CD14-positive monocyte (primary cell): ENCODE data around the gene SYNCRIP. TPM values are rescaled to one million over a fixed set of nuclear protein-coding genes. Genes with fewer than 3 reads are reported as not detected.

Source experiments
- DNase-seq, 3 donors: peaks; one replicate each; pipeline ENCODE4 v3.0.0-alpha.2; 2011 to 2022
- H2AFZ ChIP-seq: 2 replicates; pipeline ENCODE4 v1.6.0; 2012; ENCODE audit warnings: mild to moderate bottlenecking, low read depth, low read length, inconsistent platforms; ENCODE audit not compliant: insufficient read depth, poor library complexity, severe bottlenecking
- H3K27ac ChIP-seq, 2 donors: 1 replicate in 1 of 2; 2 replicates in 1 of 2; pipeline ENCODE4 v1.5.1; 2012 to 2013; ENCODE audit warnings: low read length in 2 of 2, control low read depth in 1 of 2, inconsistent platforms in 1 of 2, low read depth in 1 of 2, mild to moderate bottlenecking in 1 of 2
- H3K27me3 ChIP-seq, 2 donors: one replicate each; pipeline versions ENCODE4 v1.6.0 to v1.6.1; 2011 to 2013; ENCODE audit warnings: low read length in 2 of 2; ENCODE audit not compliant: control insufficient read depth in 2 of 2, insufficient read depth in 2 of 2
- H3K36me3 ChIP-seq, 2 donors: replicated peaks in 1 of 2; 1 replicate in 1 of 2; 2 replicates in 1 of 2; pipeline versions ENCODE4 v1.5.1 to v1.6.1; 2012 to 2013; ENCODE audit warnings: low read length in 2 of 2, control low read depth in 1 of 2, inconsistent platforms in 1 of 2, mild to moderate bottlenecking in 1 of 2; ENCODE audit not compliant: insufficient read depth in 2 of 2, control insufficient read depth in 1 of 2
- H3K4me1 ChIP-seq, 2 donors: 1 replicate in 1 of 2; 2 replicates in 1 of 2; pipeline versions ENCODE4 v1.5.1 to v1.6.1; 2012 to 2013; ENCODE audit warnings: low read length in 2 of 2, control low read depth in 1 of 2, inconsistent platforms in 1 of 2, mild to moderate bottlenecking in 1 of 2, moderate library complexity in 1 of 2; ENCODE audit not compliant: insufficient read depth in 2 of 2, control insufficient read depth in 1 of 2
- H3K4me2 ChIP-seq: replicated peaks from 2 replicates; pipeline ENCODE3; 2012; ENCODE audit warnings: low read length, moderate library complexity, mild to moderate bottlenecking; ENCODE audit not compliant: poor library complexity, severe bottlenecking; ENCODE audit errors: extremely low read depth
- H3K4me3 ChIP-seq, 3 experiments: fragments of 200-600 bp in 1 of 3; sonication (generic) in 1 of 3; replicated peaks in 1 of 3; 1 replicate in 2 of 3; 2 replicates in 1 of 3; pipeline ENCODE4 v1.5.1; 2011 to 2013; ENCODE audit warnings: low read length in 3 of 3, mild to moderate bottlenecking in 3 of 3, control low read depth in 2 of 3, low read depth in 2 of 3, inconsistent platforms in 1 of 3, moderate library complexity in 1 of 3
- H3K79me2 ChIP-seq: 2 replicates; pipeline ENCODE4 v1.6.0; 2012; ENCODE audit warnings: mild to moderate bottlenecking, control low read depth, inconsistent platforms, low read length, moderate library complexity; ENCODE audit not compliant: insufficient read depth
- H3K9ac ChIP-seq: 2 replicates; pipeline ENCODE4 v1.6.0; 2017; ENCODE audit warnings: low read length, mild to moderate bottlenecking; ENCODE audit not compliant: insufficient read depth, poor library complexity, severe bottlenecking
- H3K9me3 ChIP-seq, 2 donors: replicated peaks in 1 of 2; 1 replicate in 1 of 2; 2 replicates in 1 of 2; pipeline versions ENCODE4 v1.5.1 to v1.6.1; 2012 to 2013; ENCODE audit warnings: low read length in 2 of 2, control low read depth in 1 of 2; ENCODE audit not compliant: control insufficient read depth in 1 of 2, insufficient read depth in 1 of 2
- H4K20me1 ChIP-seq: 2 replicates; pipeline ENCODE4 v1.6.0; 2012; ENCODE audit warnings: mild to moderate bottlenecking, low read length, control low read depth, moderate library complexity; ENCODE audit not compliant: insufficient read depth
- H3K27ac Mint-ChIP-seq, 7 donors: one replicate each; pipeline ENCODE4 v1.8.0; 2020; ENCODE audit warnings: mild to moderate bottlenecking in 7 of 7, mixed read lengths in 7 of 7, moderate library complexity in 6 of 7, inconsistent platforms in 2 of 7
- H3K27me3 Mint-ChIP-seq, 3 donors: one replicate each; pipeline ENCODE4 v1.8.0; 2021 to 2022; ENCODE audit warnings: low read depth in 3 of 3, mild to moderate bottlenecking in 3 of 3, mixed read lengths in 3 of 3, moderate library complexity in 3 of 3, inconsistent platforms in 1 of 3
- H3K36me3 Mint-ChIP-seq, 2 donors: one replicate each; pipeline ENCODE4 v1.8.0; 2020; ENCODE audit warnings: mixed read lengths in 2 of 2, inconsistent platforms in 1 of 2, mild to moderate bottlenecking in 1 of 2
- H3K4me1 Mint-ChIP-seq: one replicate; pipeline ENCODE4 v1.8.0; 2020; ENCODE audit warnings: mild to moderate bottlenecking, mixed read lengths
- H3K4me3 Mint-ChIP-seq, 2 donors: one replicate each; pipeline ENCODE4 v1.8.0; 2020; ENCODE audit warnings: mild to moderate bottlenecking in 2 of 2, mixed read lengths in 2 of 2, moderate library complexity in 1 of 2
- H3K9me3 Mint-ChIP-seq, 7 donors: one replicate each; pipeline ENCODE4 v1.8.0; 2020 to 2022; ENCODE audit warnings: mixed read lengths in 7 of 7, mild to moderate bottlenecking in 6 of 7, moderate library complexity in 6 of 7, inconsistent platforms in 2 of 7
- CTCF ChIP-seq: fragments of 200-600 bp; IDR thresholded peaks from one replicate; pipeline ENCODE4 v1.8.0; 2022; ENCODE audit warnings: antibody characterized with exemption, mild to moderate bottlenecking
- WGBS: methylation state at CpG from one replicate; pipeline ENCODE4 v1.1.5; 2013; ENCODE audit warnings: missing lambda C conversion rate; ENCODE audit not compliant: insufficient coverage; 5-methylcytosine and 5-hydroxymethylcytosine counted together
- intact Hi-C, 2 donors: fragments of 100-400 bp; cut with micrococcal nuclease; formaldehyde crosslinking; loops; one replicate each; pipeline versions ENCODE4 v1.15.0 to v1.15.1; 2023
- polyA plus RNA-seq, 3 donors: library from polyadenylated mRNA; depleted of rRNA in 1 of 3; unstranded in 2 of 3; stranded (reverse) in 1 of 3; fragments of 300-500 nt in 2 of 3; fragments of >200 nt in 1 of 3; fragmentation: Illumina TruSeq in 2 of 3; gene quantifications; 1 replicate in 2 of 3; 2 replicates in 1 of 3; pipeline ENCODE4 v1.2.3, GENCODE V29; 2012 to 2021

The SYNCRIP gene
- polyA plus RNA-seq, 3 donors = 11.1 to 41.4 (median 36.6) TPM

GRCh38 chr6:85600713-85601313 is 41.9 kb downstream of the SYNCRIP start:
- H3K9ac ChIP-seq = no peak overlapping the region
- DNase-seq = no peak
- no peak overlapping the region for H3K27ac ChIP-seq
- Mint-ChIP-seq H3K36me3 (peaks cover 14 to 35% of the 10 kb centered on the region in 2 donors), H3K27ac (peak overlapping the region in 2 of 7 donors; percentile 18 to 55), H3K9me3 (peaks cover 0 to 2% (median 0%) of the 10 kb centered on the region in 7 donors), H3K4me1 (no peaks in the 10 kb centered on the region), H3K27me3 (peaks cover 0 to 2% (median 0%) of the 10 kb centered on the region in 3 donors), H3K4me3 (no peak overlapping the region)
- no peak overlapping the region for H3K4me2 ChIP-seq
- H4K20me1 ChIP-seq = peaks cover 8% of the 10 kb centered on the region
- peaks cover 0 to 16% of the 10 kb centered on the region in 2 donors for H3K36me3 ChIP-seq
- H3K4me3 ChIP-seq = no peak overlapping the region
- no peak for TF ChIP-seq CTCF
- 93% methylated on average over 6 of the region's 11 CpGs for WGBS
- H3K27me3 ChIP-seq = no peaks in the 10 kb centered on the region
- no peaks in the 10 kb centered on the region for H3K79me2 ChIP-seq
- H3K9me3 ChIP-seq = no peaks in the 10 kb centered on the region
- intact Hi-C loops = no loop called here
- H2AFZ ChIP-seq = no peak overlapping the region
- H3K4me1 ChIP-seq = no peaks in the 10 kb centered on the region

- Mint-ChIP-seq H3K4me1 (peaks cover 26% of the 10 kb centered on the region), H3K27ac (peak overlapping the region; percentile 92 to 99 (median 97)), H3K36me3 (peaks cover 6 to 9% of the 10 kb centered on the region in 2 donors), H3K9me3 (no peaks in the 10 kb centered on the region), H3K4me3 (peak overlapping the region; percentile 96 to 98), H3K27me3 (peaks cover 0 to 2% (median 0%) of the 10 kb centered on the region in 3 donors)
- Histone ChIP-seq H3K9me3 (no peaks in the 10 kb centered on the region), H4K20me1 (peaks cover 20% of the 10 kb centered on the region), H3K27me3 (no peaks in the 10 kb centered on the region), H3K79me2 (peaks cover 41% of the 10 kb centered on the region), H3K4me1 (peaks cover 18 to 33% of the 10 kb centered on the region in 2 donors), H3K4me3 (peak overlapping the region; percentile 61 to 97 (median 86)), H3K4me2 (peak overlapping the region; percentile 95), H3K36me3 (no peaks in the 10 kb centered on the region), H3K9ac (peak overlapping the region; percentile 89), H3K27ac (peak overlapping the region; percentile 95 to 97), H2AFZ (peak overlapping the region; percentile 97)
- intact Hi-C loops = loop anchor here (1.0 to 5.0 kb wide), 4 partner anchors 48 to 84 kb away; partner anchors contain the start of gene SYNCRIP (in 2 of the 2)
- WGBS = 0% methylated on average over 10 of the region's 35 CpGs
- DNase-seq = peak in 2 of 3 donors; percentile 7 to 52
- no peak for TF ChIP-seq CTCF
These were observed 48.3 kb downstream of the SYNCRIP start for GRCh38 chr6:85594197-85594930.
